Measurements from ENCODE around the gene MEGF10.

Gene MEGF10

DNA sequence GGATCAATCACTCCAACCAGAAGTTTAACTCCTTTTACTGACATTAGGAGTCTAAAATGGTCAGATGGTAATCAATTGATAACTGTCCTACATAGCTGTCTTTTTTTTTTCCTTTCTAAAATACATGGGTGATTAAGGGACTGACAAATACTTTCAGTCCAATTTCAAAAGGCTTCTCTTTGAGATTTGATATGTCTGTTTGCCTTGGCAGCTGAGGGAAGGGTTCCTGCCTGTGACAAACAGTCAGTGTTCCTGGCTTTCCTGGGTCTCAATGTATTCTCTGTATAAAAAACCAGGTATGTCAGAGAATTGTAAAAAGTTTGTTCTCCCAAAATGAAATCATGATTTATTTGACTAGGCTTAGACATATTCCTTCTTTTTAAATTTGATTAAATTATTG is 84.5 kb downstream of the MEGF10 start:
- no peak for DNase-seq

DNA sequence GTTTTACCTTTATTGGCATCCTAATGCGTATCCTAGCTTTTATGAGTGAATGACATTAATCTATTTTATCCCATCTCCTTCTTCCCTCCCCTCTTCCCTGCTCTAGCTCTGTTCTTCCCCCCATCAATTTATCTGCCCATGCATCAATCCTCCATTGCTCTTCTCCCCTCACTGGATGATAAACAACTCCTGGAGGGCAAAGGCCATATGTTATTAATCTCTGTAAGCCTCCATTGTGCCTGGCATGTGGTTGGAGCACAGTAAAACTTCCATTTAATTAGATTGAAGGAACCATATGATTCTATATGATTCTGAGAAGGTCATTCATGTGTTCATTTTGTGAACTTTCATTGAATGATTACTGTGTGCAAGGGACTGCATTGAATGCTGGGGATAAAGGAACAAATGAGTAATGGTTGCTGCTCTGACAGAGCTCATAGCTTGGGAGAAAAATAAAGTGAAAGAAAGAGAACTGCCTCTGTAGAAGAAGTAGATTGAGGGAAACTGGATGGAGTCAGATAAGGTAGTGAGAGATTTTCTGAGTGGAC is 85.0 kb downstream of the MEGF10 start:
- DNase-seq: no peak

DNA sequence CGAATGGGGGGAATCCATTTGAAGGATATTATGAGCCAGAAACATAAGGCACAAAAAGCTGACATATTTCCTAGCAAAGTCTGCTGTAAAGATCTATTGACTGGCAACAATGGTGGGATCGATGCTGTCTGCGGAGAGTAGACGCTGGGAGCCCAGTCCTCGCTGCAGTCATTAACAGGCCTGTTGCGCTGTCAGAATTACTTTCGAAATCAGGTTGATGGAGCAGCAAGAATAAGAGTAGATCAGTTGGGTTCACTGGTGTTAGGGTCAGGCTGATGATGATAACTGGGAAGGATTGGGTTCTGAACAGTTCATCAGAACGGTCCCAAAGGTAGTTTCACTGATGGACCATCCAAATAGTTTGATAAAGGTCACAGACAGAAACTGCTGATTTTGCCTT is 87.1 kb downstream of the MEGF10 start:
- DNase-seq: no peak

DNA sequence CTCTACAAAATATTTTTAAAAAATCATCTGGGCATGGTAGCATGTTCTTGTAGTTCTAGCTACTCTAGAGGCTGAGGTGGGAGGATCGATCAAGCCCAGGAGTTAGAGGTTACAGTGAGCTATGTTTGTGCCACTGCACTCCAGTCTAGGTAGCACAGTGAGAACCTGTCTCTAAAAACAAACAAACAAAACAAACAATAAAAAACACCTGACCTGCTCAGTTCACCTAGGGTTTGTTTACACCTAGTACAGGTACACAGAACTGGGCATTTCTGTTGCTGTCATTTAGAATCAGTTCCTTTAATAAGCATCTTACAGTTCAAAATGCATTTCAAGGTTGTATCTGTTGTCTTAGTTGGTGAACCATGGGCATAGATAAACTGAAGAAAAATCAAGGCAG is 95.3 kb downstream of the MEGF10 start:
- DNase-seq: no peak

DNA sequence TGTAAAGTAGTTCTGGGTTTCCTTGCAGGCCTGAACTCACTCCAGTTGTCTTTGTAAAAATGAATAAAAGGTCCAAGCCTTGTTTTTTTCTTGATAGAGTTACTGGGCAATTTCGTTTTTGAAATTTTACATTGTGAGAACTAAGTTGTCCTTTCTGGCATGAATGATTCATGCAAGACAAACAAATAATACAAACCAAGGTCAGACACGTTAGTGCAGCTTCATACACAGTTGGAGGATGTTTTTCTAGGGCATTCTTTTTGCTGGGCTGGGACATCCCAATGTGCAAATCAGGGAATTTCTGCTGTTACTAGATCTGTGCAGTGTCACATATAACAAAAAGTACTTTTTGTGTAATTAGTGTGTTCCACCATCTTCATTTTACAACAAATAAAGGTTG is 96.0 kb downstream of the MEGF10 start:
- DNase-seq: no peak

DNA sequence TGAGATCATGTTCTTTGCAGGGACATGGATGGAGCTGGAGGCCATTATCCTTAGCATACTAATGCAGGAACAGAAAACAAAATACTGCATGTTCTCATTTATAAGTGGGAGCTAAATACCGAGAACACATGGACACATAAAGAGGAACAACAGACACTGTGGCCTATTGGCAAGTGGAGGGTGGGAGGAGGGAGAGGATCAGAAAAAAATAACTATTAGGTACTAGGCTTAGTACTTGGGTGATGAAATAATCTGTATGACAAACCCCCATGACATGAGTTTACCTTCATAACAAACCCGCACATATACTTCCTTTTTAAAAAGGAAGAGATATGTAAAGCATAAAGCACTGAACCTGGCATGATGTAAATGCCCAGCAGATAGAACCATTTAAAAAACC is 99.0 kb downstream of the MEGF10 start:
- DNase-seq: no peak

DNA sequence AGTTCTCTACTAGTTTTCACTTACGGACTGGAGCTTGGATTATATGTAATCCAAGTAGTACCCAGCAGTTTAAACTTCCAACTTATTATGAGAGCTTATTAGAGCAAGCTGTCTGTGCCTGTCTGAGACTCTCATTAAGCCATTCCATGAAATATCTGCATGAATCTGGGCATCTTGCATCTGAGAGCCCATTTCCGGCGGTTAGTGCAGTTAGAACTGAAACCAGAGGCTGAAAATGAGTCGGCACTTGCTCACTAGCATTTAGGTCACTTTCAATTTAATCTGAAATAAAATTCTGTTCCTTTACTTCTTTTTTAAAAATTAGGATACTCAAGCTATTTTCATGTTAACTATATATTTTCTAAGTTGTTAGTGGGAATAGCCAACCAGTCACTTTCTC is 102.2 kb downstream of the MEGF10 start:
- no peak for DNase-seq

DNA sequence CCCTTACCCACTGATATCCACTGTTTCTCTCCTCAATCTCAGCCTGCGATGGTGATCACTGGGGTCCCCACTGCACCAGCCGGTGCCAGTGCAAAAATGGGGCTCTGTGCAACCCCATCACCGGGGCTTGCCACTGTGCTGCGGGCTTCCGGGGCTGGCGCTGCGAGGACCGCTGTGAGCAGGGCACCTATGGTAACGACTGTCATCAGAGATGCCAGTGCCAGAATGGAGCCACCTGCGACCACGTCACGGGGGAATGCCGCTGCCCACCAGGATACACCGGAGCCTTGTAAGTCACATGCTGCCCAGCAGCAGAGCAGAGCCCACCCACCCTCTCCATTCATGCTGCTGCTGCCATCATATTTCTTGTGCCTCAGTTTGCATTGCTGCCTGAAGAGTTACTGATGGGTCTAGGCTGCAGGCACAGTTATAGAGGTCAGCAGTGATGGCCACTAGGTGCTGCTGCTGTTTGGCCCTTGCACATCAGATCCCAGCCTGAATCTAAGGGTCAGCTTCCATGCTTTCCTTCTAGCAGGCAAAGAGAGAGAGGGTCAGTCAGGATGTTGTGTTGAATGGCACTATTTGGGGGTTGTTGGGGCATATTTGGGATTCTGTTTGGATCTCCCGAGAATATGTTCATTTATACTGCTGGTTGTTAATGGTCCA is 106.0 kb downstream of the MEGF10 start:
- no peak for DNase-seq

DNA sequence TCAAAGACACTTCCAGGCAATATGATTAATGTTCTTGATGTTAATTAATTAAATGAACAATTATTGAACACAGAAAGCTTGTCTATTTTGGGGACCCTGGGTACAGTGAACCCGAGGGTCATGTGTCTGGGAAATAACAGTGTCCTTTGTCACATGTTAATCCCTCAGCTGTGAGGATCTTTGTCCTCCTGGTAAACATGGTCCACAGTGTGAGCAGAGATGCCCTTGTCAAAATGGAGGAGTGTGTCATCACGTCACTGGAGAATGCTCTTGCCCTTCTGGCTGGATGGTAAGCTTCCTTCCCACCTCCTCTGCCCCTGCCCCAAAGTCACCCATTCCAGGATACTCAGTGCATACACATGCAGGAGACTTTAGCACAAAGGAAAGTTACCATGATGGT is 107.9 kb downstream of the MEGF10 start:
- no peak for DNase-seq

DNA sequence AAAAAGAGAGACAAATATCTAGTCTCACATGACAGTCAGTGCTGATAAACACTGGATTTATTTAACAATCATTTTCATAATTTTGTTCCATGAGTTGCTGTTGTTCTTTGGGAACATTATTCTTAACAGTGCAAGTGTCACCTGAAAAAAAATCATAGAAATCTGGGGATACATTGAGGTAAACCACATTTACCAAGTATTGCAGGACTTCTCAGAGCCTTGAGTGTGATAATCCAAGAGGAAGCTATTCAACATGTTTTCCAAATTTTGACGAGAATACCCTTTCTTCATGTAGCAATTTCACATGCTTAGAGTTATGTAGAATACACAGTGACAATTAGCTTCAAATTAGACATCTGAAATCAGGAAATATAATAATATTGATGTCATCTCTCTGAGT is 108.5 kb downstream of the MEGF10 start:
- DNase-seq: no peak

DNA sequence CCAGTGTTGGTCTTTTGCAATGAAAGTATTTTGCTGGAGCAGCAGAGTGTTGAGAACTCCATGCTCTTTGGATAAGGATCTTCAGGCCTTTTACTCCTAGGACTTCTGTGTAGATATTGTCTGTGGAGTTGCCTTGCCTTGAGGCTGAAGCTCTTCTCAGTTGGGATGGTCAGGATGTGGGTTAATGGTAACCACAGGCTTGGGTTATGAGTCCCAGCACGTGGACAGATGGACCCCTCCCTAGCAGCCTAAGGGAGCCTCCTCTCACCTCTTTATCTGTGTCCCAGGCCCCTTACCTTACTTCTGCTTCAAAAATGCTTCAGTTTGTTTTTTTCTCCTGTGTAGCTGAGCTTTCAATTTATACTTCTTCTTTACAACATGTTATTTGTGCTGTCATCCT is 109.9 kb downstream of the MEGF10 start:
- DNase-seq: no peak

DNA sequence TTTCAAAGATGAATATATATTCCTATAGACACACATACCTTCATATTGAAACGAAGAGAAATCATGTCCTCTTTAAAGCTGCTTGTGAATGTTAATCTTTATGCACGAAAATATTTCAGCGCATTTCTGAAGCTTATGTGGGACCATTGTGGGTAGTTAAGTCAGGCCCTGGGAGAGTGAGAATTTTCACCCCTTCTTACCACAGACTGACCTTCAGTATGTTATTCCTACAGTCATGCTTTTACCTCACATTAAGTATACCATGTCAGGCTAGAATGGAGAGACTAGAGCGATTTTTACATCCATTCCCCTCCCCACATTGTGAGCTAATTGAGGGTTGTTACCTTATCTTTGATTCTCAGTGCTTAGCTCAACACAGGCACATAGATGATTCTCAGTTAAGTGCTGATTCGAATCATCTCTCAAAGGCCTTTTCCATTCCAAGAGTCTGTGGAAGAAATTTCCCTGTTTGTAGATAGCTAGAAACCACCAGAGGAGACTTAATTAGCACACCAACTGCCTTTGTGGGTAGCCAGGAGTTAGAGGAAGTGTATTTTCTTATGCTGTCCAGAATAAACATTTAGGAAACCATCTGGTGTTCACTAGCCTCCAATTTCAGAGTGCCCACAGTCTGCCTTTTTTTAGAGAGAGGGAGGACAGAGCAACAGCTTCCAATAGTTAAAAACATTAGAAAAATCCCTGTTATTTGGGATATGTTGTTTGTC is 110.5 kb downstream of the MEGF10 start:
- DNase-seq: no peak

DNA sequence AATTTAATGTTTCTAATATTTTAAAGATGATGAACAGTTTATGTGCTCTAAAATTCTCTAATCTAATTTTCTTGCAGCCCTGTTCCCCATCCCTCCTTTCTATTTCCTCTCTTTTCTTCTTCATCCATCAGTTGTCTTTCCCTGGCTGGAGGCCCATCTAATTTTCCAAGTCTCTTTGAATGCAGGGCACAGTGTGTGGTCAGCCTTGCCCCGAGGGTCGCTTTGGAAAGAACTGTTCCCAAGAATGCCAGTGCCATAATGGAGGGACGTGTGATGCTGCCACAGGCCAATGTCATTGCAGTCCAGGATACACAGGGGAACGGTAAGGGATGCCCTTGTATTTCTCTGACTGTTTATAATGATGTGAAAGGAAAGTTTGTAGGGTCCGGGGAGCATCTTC is 111.8 kb downstream of the MEGF10 start:
- DNase-seq: no peak

DNA sequence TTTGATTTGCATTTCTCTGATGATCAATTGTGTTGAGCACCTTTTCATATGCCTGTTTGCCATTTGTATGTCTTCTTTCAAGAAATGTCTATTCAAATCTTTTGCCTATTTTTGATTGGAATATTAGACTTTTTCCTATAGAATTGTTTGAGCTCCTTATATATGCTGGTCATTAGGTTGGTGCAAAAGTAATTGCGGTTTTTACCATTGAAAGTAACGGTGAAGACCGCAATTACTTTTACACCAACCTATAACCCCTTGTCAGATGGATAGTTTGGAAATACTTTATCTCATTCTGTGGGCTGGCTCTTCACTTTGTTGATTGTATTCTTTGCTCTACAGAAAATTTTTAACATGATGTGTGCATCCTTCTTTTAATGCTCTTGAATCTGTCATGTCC is 113.6 kb downstream of the MEGF10 start:
- no peak for DNase-seq

DNA sequence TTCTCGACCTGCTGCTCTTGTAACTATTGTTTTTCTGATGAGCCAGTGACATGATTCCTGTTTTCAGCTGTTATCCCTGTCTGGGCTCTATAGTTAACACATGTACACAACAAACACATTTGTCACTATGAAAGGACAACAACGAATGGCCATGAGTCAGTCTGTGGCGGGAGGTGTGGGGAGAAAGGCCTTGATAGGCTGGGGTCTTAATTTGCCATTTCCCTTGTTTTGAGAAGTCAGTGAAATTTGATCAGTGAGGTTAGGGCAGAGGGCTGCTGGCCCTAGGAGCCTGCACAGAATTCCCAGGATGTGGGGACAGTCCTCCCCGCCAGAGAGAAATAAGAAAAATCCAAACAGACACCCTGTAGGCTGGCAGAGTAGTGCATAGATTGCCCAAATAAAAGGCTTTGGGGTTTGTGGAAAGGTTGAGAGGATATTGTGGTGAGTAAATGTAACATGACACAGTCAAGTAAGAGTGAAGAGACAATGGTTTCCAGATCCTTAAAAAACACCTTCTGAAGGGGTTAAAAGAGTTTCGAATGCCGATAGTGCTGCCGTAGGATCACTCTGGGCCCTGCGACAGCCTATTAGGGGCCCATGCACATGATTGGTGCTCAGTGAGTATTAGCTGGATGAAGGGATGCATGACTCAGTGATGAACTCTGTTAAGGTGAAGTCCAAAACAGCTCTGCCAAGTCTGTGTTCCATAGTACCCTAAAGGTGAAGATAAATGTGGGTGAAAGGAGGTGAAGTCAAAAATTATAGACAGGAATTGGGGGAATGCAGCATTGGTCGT is 115.9 kb downstream of the MEGF10 start:
- DNase-seq: no peak

DNA sequence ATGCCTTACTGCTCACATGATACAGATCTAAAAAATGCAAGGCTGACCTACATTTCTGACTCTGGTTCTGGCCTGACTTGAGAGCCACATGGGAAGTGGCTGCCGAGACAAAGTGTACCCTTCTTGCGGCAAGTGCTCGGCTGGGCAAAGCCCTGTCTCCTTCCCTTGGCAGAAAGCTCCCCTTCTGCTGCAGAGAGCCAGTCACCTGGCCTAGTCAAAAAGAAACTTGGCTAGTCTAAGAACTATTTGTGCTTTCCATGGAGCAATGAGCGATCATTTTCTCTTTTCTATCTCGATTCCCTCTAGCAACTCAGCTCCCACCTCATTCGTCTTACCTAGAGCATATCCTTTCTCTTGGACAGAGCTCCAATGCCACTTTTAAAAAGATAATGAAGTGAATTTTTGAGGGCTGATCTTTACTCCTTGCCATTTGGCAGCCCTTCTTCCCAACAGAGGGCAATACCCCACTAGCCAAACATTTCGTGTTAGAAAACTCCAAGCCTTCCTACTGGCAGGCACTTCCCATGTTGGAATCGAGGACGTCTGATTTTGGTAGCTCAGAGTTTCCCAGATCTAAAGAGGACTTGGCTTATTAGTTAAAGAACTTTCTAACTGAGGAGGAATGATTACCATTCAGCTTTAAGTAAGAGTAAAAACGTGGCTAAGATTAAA is 118.8 kb downstream of the MEGF10 start:
- DNase-seq: no peak

DNA sequence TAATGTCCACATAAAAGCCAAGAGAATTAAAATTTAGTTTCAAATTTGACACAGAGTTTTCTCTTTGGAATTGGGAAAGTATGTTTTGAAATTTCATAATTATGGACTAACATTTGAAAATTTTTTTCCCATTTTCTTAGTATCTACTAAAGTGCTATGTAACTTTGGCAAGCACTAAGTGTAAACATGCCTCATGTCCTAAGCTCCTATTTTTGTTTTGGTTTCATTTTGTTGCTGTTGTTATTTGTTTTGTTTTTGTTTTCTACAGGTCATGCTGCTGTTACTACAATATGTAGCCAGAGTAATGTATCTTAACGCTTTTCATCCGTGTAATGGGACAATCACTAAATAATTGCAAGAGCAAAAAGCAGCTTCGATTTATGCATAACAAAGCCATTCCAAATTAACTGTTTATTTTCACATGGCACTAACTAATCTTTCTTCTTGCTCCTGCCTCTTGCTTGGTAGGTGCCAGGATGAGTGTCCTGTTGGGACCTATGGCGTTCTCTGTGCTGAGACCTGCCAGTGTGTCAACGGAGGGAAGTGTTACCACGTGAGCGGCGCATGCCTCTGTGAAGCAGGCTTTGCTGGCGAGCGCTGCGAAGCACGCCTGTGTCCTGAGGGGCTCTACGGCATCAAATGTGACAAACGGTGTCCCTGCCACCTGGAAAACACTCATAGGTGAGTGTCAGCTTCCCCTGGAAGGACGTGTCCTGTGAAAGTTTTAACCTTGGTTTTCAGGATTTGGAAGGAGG is 119.5 kb downstream of the MEGF10 start:
- no peak for DNase-seq

DNA sequence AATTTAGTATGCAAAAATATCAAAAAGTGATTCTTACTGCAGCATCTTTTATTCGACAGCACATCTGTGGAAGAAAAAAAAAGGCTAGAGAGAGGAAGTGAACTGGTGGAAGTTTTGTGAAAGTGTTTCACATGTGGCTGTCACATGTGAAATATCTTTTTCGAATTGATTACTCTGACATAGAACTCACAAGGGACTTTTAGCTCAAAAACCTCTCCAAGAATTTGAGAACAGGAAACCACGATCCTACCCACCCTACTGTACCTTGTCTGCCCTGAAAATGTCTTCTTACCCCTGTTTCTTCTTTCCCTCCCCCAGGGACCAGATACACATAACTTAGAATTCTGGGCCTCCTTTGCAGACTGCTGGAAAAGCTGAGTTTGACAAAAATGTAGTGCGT is 120.4 kb downstream of the MEGF10 start:
- no peak for DNase-seq

DNA sequence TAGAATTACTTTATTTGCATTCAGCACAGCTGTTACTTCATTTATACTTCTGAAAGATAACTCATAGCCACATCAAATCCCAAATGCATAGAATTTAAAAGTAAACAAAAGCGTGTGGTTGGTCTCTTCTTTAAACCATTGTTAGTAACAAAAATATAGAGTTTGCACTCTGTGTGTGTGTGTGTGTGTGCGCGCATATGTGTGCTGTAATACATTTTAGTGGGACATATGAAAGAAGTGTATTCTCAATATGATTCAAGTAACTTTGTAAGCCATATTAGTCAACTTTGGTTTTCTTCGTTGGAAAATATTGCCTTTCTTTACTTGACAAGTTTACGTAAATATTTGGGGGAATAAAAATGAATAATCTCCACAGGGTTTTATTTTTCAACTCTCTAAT is 120.8 kb downstream of the MEGF10 start:
- DNase-seq: no peak

DNA sequence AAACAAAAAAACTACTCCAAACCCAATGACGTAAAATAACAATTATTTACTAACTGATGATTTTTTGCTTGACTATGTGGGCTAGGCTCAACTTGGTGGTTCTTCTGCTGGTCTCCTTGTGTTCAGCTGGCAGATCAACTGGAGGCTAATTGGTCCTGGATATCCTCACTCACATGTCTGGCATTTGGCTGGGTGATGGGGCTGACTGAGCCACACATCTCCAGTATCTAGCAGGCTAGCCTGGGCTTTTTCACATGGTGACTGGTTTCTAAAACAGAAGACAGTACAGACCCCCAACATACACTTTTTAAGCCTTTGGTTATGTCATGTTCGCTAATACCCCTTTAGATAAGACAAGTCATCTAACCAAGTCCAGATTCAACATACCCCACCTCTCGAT is 122.1 kb downstream of the MEGF10 start:
- no peak for DNase-seq

DNA sequence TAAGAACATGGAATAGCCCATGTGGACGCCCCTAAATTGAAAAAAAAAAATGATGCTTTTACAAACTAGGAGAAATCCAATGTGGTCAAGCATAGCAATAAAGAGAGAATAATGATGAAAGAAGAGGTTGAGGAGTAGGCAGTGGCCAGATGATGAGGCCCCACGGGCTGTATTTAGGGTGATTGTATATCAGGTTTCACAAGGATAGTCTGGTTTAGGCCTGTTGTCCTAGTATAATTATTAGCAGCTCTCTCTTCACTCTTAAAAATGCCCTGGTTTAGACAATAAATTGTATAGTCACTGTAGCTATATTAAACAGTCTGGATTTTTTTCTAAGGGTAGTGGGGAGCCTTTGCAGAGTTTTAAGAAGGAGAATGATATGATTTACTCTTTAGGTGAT is 124.4 kb downstream of the MEGF10 start:
- DNase-seq: no peak

DNA sequence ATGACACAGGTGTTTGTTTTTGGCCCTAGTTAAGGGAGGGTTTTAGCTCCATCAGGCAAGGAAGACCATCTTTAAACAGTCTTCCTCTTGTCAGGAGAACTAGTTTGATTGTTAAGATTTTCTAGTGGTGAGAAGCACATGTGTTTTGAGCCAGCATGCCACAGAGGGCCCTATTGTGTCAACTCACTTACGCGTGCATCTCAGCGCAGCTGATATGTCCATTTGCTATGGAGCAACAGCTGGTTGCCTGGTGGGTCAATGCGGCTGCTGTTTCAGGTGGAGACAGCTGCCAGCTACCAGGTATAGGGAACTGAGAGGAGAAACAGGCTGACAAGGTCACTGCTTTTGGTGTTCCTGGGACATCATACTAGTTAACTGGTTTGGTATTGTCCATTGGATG is 126.3 kb downstream of the MEGF10 start:
- no peak for DNase-seq

DNA sequence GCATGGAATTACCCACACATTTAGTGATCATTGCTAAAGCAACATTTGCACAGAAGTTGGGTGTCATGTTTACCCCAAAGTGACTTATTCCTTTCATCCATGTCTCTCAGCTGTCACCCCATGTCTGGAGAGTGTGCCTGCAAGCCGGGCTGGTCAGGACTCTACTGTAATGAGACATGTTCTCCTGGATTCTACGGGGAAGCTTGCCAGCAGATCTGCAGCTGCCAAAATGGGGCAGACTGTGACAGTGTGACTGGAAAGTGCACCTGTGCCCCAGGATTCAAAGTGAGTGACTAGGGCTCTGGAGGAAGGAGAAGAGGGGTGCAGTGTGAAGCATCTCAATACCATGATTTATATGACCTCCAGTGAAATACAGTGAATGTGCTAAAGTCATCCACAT is 126.9 kb downstream of the MEGF10 start:
- no peak for DNase-seq
